Kidney glomerular epithelial cell (primary cell): ENCODE results near the gene GLP2R.

Source experiments
- DNase-seq: peaks from one replicate; lab custom pipeline; 2025; lab: John Stamatoyannopoulos, UW

GLP2R gene

GRCh38 chr17:9814337-9814945 lies 11.3 kb upstream of the GLP2R start:
- no peak for DNase-seq

GRCh38 chr17:9816472-9816871 lies 9.3 kb upstream of the GLP2R start:
- no peak for DNase-seq

- peak; percentile 31 for DNase-seq
These were observed 8.6 kb upstream of the GLP2R start for GRCh38 chr17:9817086-9817485.

- DNase-seq: no peak
These were observed 7.0 kb upstream of the GLP2R start for GRCh38 chr17:9818760-9819159.

GRCh38 chr17:9820448-9820847 lies 5.3 kb upstream of the GLP2R start:
- DNase-seq: no peak

- no peak for DNase-seq
These were observed 3.8 kb upstream of the GLP2R start, which contains the start of gene GSG1L2 for GRCh38 chr17:9821921-9822320. Gene GSG1L2 (minus strand): TSS chr17:9822079. CDS start chr17:9822071, 8 bp downstream.

GRCh38 chr17:9824094-9824493 lies 1.6 kb upstream of the GLP2R start:
- no peak for DNase-seq

GRCh38 chr17:9824797-9825338 lies 856 bp upstream of the GLP2R start:
- no peak for DNase-seq

GRCh38 chr17:9828296-9829295 lies 2.9 kb downstream of the GLP2R start:
- no peak for DNase-seq

GRCh38 chr17:9829343-9829742 lies 3.6 kb downstream of the GLP2R start:
- no peak for DNase-seq

- no peak for DNase-seq
These were observed 5.0 kb downstream of the GLP2R start for GRCh38 chr17:9830711-9831110.

GRCh38 chr17:9833922-9834321 lies 8.2 kb downstream of the GLP2R start:
- DNase-seq: no peak

- DNase-seq: peak; percentile 1
These were observed 12.1 kb downstream of the GLP2R start for GRCh38 chr17:9837551-9838471.

- DNase-seq: peak; percentile 16
These were observed 13.7 kb downstream of the GLP2R start for GRCh38 chr17:9839433-9839832.

- DNase-seq: no peak
These were observed 16.5 kb downstream of the GLP2R start for GRCh38 chr17:9842057-9842758.

- no peak for DNase-seq
These were observed 17.7 kb downstream of the GLP2R start for GRCh38 chr17:9843152-9844010.

- DNase-seq: no peak
These were observed 18.4 kb downstream of the GLP2R start for GRCh38 chr17:9844153-9844552.

- no peak for DNase-seq
These were observed 19.6 kb downstream of the GLP2R start for GRCh38 chr17:9845306-9845705.

GRCh38 chr17:9850151-9850550 lies 24.4 kb downstream of the GLP2R start:
- no peak for DNase-seq

GRCh38 chr17:9854255-9854654 lies 28.5 kb downstream of the GLP2R start:
- DNase-seq: no peak
